Measurements from ENCODE around the gene ZNF462. TPM values are rescaled to one million over a fixed set of nuclear protein-coding genes. Genes with fewer than 3 reads are reported as not detected.

Gene ZNF462
- total RNA-seq, 4 donors from 2014 or later: 18.6 to 37.1 (median 27.3) TPM

DNA sequence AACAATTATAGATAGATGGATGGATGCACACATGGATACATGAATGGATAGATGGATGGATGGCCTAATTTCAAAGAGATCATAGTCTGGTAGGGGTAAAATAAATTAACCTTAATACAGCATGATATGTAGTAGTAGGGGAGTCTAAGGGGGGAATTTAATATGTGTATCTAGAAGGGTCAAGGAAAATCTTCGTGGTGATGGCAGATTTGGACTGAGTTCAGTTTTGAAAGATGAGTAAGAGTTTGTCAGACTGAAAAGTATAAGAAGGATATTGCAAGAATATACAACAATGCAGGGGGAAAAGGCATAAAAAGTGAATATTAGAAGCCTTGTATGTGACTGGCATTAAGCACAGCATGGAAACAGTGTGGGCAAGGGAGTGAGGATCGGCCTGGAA lies 98.7 kb downstream of the ZNF462 start:
- no peak for DNase-seq (ENCODE audit: low spot score in 2 of 2)
- no peaks in the 10 kb centered on the region for H3K9me3 ChIP-seq
- 80 to 92% methylated on average over 2 of the region's 2 CpGs for WGBS, 2 donors
- H3K4me3 ChIP-seq: no peak overlapping the region
- H3K27me3 ChIP-seq: no peaks in the 10 kb centered on the region
- TF ChIP-seq EP300 (IDR thresholded peaks at IDR 0.05): no peak
- peaks cover 0 to 33% (median 4%) of the 10 kb centered on the region in 3 donors for H3K36me3 ChIP-seq
- H3K27ac ChIP-seq: peak overlapping the region in 2 of 4 donors; percentile 30 to 48
- peaks cover 0 to 10% (median 0%) of the 10 kb centered on the region in 4 donors for H3K4me1 ChIP-seq

DNA sequence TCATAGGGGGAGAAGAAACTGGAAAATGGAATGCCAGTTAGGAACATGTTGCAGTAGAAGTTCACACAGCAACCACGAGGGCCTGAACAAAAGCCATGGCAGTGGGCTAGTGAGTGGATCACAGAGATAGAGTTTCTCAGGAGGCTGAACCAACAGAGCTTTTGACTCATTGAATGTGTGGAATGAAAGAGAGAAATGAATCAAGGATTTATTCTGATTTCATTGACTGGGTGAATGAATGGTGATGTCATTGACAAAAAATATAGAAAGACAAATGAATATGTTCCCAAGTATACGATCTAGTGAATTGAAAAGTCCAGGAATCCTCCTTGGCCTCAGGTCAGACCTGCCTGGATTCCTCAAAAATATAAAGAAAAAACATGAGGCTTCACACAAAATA lies 99.2 kb downstream of the ZNF462 start:
- Histone ChIP-seq H3K27ac (peak overlapping the region in 2 of 4 donors; percentile 30 to 48), H3K27me3 (no peaks in the 10 kb centered on the region), H3K36me3 (peaks cover 0 to 28% (median 4%) of the 10 kb centered on the region in 3 donors), H3K4me3 (no peak overlapping the region), H3K9me3 (no peaks in the 10 kb centered on the region), H3K4me1 (peaks cover 0 to 15% (median 0%) of the 10 kb centered on the region in 4 donors)
- TF ChIP-seq EP300 (IDR thresholded peaks at IDR 0.05) (no peak), POLR2A (IDR thresholded peaks at IDR 0.05) (no peak)
- TF ChIP-seq, protein P1, sequence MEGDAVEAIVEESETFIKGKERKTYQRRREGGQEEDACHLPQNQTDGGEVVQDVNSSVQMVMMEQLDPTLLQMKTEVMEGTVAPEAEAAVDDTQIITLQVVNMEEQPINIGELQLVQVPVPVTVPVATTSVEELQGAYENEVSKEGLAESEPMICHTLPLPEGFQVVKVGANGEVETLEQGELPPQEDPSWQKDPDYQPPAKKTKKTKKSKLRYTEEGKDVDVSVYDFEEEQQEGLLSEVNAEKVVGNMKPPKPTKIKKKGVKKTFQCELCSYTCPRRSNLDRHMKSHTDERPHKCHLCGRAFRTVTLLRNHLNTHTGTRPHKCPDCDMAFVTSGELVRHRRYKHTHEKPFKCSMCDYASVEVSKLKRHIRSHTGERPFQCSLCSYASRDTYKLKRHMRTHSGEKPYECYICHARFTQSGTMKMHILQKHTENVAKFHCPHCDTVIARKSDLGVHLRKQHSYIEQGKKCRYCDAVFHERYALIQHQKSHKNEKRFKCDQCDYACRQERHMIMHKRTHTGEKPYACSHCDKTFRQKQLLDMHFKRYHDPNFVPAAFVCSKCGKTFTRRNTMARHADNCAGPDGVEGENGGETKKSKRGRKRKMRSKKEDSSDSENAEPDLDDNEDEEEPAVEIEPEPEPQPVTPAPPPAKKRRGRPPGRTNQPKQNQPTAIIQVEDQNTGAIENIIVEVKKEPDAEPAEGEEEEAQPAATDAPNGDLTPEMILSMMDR (IDR thresholded peaks at IDR 0.05): no peak
- WGBS, 2 donors: 33 to 38% methylated on average over 2 of the region's 2 CpGs
- no peak for DNase-seq (ENCODE audit: low spot score in 2 of 2)

DNA sequence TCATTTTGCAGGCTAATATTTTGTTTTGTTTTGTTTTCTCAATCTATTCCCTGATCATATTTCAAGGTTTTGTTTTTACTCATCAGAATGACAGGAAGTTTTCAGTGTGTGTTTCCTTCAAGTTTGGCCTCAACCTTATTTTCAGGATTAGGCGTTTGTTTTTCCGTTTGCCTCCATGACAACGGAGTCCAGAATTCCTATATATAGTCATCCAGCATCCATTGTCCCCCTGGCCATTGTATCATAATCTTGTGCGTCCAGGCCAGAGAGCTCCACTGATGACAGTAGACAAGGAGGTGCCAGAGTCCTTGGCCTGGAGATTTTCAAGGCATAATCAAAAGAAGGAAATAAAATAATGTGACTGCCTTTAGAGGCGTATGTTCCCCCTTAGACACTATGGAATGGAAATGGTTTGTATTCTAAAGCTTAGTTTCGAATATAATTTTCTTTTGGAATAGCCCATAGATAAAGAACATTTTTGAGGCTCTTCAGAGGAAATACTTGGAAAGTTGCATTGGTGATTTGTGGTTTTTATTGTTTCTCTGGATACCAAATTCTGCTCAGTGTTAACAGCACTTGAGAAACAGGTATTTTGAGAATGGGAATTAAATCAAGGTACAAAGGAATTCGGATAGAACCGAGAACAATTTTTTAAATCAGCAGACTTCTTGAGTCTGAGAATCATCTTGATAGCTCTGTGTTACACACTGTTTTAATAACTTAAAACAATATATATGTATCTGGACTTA lies 99.8 kb downstream of the ZNF462 start:
- Histone ChIP-seq H3K9me3 (no peaks in the 10 kb centered on the region), H3K36me3 (peaks cover 0 to 23% (median 4%) of the 10 kb centered on the region in 3 donors), H3K27ac (peak overlapping the region in 3 of 4 donors; percentile 10 to 48 (median 30)), H3K4me1 (peaks cover 0 to 22% (median 0%) of the 10 kb centered on the region in 4 donors), H3K4me3 (no peak overlapping the region), H3K27me3 (no peaks in the 10 kb centered on the region)
- no peak for DNase-seq (ENCODE audit: low spot score in 2 of 2)
- TF ChIP-seq, protein P1 (IDR thresholded peaks at IDR 0.05): no peak
- TF ChIP-seq EP300 (IDR thresholded peaks at IDR 0.05): peak in 1 of 2 donors; percentile 34
- no peak for TF ChIP-seq POLR2A (IDR thresholded peaks at IDR 0.05)
- 74 to 76% methylated on average over 8 of the region's 8 CpGs for WGBS, 2 donors

DNA sequence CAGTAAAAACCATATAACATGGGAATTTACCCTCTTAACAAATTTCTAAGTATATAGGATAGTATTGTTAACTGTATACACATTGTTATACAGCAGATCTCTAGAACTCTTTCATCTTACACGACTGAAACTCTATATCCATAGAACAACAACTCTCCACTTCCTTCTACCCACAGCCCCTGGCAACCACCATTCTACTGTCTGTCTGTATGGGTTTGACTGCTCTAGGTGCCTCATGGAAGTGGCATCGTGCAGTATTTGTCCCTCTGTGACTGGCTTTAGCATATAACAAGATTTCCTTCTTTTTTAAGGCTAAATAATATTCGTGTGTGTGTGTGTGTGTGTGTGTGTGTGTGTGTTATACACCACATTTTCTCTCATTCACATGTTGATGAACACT lies 100.7 kb downstream of the ZNF462 start:
- peak overlapping the region in 2 of 4 donors; percentile 13 to 18 for H3K27ac ChIP-seq
- no peak for DNase-seq (ENCODE audit: low spot score in 2 of 2)
- 75 to 86% methylated on average over 3 of the region's 3 CpGs for WGBS, 2 donors

DNA sequence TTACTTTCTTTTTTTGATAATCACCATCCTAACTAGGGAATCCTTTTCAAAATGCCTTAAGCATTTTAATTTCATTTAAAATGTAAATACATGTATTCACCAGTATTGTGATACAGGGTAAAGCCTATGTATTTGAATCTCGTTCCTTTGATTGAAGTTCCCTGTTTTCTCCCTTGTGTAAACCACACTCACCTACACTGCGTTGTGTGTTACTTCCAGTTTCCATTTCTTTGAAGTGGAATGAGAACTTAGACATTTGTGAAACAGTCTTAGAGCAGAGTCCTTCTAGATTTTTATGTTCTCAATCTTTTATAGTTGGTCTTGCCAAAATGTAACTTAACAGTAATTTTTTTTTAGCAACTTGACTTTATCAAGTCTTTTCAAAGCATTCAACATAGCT lies 101.4 kb downstream of the ZNF462 start:
- Histone ChIP-seq H3K27ac (no peak overlapping the region), H3K4me3 (no peak overlapping the region), H3K27me3 (no peaks in the 10 kb centered on the region), H3K36me3 (peaks cover 0 to 12% (median 2%) of the 10 kb centered on the region in 3 donors), H3K9me3 (no peaks in the 10 kb centered on the region), H3K4me1 (peaks cover 0 to 22% (median 0%) of the 10 kb centered on the region in 4 donors)
- TF ChIP-seq, protein P1 (IDR thresholded peaks at IDR 0.05): no peak
- no peak for TF ChIP-seq EP300 (IDR thresholded peaks at IDR 0.05)
- TF ChIP-seq POLR2A (IDR thresholded peaks at IDR 0.05): no peak
- no peak for DNase-seq (ENCODE audit: low spot score in 2 of 2)
- WGBS, 2 donors: 81 to 82% methylated on average over 2 of the region's 2 CpGs

More for the DNA sequence above, 100.7 kb downstream of the ZNF462 start:
- H3K36me3 ChIP-seq: peaks cover 0 to 14% (median 4%) of the 10 kb centered on the region in 3 donors
- peaks cover 0 to 22% (median 0%) of the 10 kb centered on the region in 4 donors for H3K4me1 ChIP-seq
- TF ChIP-seq, protein P1 (IDR thresholded peaks at IDR 0.05): no peak
- TF ChIP-seq POLR2A (IDR thresholded peaks at IDR 0.05) (no peak), EP300 (IDR thresholded peaks at IDR 0.05) (no peak)
- no peaks in the 10 kb centered on the region for H3K27me3 ChIP-seq
- H3K9me3 ChIP-seq: no peaks in the 10 kb centered on the region
- H3K4me3 ChIP-seq: no peak overlapping the region

Measured in tibial nerve (tissue), 4 donors.